Lower leg skin (tissue), 4 donors: Measurements from ENCODE around the gene ARID5A. TPM values are rescaled to one million over a fixed set of nuclear protein-coding genes. Genes with fewer than 3 reads are reported as not detected.

Source experiments
- DNase-seq, 2 donors: peaks; one replicate each; pipeline ENCODE4 v3.0.0-alpha.2; 2019; ENCODE audit warnings: low spot score in 2 of 2
- H3K4me3 ChIP-seq: fragments of 200-600 bp; sonication (generic); 2 replicates; pipeline ENCODE4 v1.5.1; 2017; ENCODE audit warnings: mild to moderate bottlenecking, low read depth; ENCODE audit not compliant: poor library complexity, severe bottlenecking
- POLR2A ChIP-seq, 2 donors: fragments of 450-650 bp; IDR thresholded peaks; one replicate each; pipeline ENCODE4 v1.6.1; 2016 to 2017; ENCODE audit warnings: antibody characterized with exemption in 2 of 2, mild to moderate bottlenecking in 1 of 2, moderate library complexity in 1 of 2
- WGBS, 2 donors: methylation state at CpG; one replicate each; pipeline ENCODE4 v1.1.5; 2018; 5-methylcytosine and 5-hydroxymethylcytosine counted together
- intact Hi-C: fragments of 100-400 bp; cut with DNase I; formaldehyde crosslinking; loops from one replicate; pipeline ENCODE4 v1.15.0; 2023; ENCODE audit warnings: low total_unique reads
- total RNA-seq, 4 donors: library from RNA; depleted of rRNA; stranded (reverse); fragments of >200 nt; gene quantifications; one replicate each; pipeline ENCODE4 v1.1.0, GENCODE V29; 2016
- TF ChIP-seq, protein P1 (sequence below), 3 donors: fragments of 450-650 bp; IDR thresholded peaks; one replicate each; pipeline ENCODE4 v1.5.1; 2016; ENCODE audit warnings: antibody characterized with exemption in 3 of 3, mild to moderate bottlenecking in 3 of 3, moderate library complexity in 2 of 3

Gene ARID5A
- total RNA-seq, 4 donors from 2014 or later, result 12.0 to 23.0 (median 19.7) TPM

DNA sequence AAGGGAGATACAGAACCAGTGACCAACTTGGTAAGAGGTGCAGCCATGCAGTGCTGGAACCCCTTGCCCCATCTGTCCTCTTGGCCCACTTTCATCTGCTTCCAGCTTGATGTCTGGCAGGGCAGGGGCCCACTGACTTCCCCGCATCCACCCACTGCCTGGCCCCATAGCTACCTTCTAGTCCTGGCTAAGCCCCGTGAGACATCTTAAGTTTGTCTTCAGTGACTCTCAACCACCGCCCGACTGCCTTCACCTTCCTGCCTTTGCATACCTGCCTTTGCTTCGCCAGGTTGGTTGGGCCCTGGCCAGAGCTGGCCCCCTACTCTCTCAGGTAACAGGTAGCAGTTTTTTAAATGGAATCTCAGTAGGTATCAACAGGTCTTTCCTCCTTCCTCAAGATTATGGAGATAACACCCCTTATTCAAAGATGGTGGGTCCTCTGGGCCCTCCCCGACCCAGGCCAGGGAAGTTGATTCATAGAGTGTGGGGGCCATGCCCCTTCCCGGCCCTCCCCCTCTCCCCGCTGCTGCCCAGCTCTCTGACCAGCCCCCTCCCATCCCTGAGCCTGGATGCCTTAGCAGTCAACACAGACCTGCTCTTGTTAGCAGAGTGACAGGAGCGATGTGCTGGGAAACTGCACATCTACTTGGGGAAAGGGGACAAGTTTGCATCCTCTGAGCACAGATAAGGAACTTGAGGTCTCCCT lies 2.8 kb downstream of the ARID5A start:
- intact Hi-C loops, result no loop called here
- no peak overlapping the region for H3K4me3 ChIP-seq

DNA sequence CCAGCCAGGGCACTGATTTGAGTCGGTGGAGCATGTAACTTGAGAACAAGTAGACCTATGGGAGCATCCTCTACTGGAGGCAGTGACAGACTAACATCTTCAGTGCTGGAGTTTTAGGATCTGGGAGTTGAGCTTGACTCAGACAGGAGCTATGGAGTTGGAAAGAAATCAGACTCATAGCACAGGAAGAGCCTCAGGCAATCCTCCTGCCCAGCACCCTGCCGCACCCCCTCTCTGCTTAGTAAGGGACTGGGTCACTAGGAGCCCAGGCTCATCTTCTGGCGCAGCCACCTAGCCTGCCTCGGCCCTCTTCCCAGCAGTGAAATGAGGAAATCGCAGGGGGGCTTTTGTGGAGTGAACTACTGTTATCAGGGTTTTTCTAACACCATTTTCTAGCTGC lies 3.6 kb downstream of the ARID5A start:
- H3K4me3 ChIP-seq, result no peak overlapping the region
- 60 to 61% methylated on average over 5 of the region's 5 CpGs for WGBS, 2 donors
- TF ChIP-seq, protein P1, sequence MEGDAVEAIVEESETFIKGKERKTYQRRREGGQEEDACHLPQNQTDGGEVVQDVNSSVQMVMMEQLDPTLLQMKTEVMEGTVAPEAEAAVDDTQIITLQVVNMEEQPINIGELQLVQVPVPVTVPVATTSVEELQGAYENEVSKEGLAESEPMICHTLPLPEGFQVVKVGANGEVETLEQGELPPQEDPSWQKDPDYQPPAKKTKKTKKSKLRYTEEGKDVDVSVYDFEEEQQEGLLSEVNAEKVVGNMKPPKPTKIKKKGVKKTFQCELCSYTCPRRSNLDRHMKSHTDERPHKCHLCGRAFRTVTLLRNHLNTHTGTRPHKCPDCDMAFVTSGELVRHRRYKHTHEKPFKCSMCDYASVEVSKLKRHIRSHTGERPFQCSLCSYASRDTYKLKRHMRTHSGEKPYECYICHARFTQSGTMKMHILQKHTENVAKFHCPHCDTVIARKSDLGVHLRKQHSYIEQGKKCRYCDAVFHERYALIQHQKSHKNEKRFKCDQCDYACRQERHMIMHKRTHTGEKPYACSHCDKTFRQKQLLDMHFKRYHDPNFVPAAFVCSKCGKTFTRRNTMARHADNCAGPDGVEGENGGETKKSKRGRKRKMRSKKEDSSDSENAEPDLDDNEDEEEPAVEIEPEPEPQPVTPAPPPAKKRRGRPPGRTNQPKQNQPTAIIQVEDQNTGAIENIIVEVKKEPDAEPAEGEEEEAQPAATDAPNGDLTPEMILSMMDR (IDR thresholded peaks at IDR 0.05), result no peak
- no peak for TF ChIP-seq POLR2A (IDR thresholded peaks at IDR 0.05)
- no peak for DNase-seq
- intact Hi-C loops, result no loop called here

More for the DNA sequence above, 2.8 kb downstream of the ARID5A start:
- TF ChIP-seq POLR2A (IDR thresholded peaks at IDR 0.05), result no peak
- TF ChIP-seq, protein P1 (IDR thresholded peaks at IDR 0.05), result no peak
- 83 to 84% methylated on average over 8 to 9 of the region's 9 CpGs for WGBS, 2 donors
- no peak for DNase-seq

DNA sequence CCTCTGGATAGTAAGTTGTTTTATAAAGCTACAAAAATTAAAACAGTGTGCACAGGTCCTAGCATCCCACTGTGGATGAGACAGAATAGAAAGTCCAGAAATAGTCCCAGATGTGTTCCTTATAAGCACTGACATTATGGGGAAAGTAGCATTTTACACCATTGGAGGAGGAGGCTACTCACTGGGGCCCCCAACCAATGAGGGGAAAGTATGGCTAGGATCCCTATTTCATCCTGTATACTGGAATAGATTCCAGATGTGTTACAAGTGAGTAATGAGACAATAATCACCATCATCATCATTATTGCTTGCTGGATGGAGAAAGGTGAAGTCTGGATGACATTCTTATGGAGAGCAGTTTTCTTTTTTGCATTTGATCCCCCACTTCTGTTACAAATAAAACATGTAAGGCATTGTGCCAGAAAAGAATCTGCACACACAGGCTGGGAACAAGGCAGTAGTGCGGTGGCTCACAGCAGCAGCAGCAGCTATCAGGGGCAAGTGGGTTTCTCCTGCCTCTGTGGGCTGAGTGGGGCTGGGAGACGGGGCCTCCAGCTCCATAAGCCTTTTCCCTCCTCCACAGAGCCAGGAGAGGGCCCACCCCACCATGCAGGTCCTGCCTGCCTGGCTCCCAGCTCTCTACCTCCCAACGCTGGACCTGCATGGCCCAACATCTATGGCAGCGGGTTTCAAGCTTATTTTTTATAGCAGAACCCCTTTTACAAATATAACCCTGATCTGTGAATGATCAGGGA lies 5.0 kb downstream of the ARID5A start:
- no peak for DNase-seq
- no peak overlapping the region for H3K4me3 ChIP-seq
- intact Hi-C loops, result no loop called here
- no peak for TF ChIP-seq POLR2A (IDR thresholded peaks at IDR 0.05)
- TF ChIP-seq, protein P1 (IDR thresholded peaks at IDR 0.05), result no peak
- 83% methylated on average over 4 of the region's 4 CpGs for whole genome bisulfite sequencing, 2 donors

DNA sequence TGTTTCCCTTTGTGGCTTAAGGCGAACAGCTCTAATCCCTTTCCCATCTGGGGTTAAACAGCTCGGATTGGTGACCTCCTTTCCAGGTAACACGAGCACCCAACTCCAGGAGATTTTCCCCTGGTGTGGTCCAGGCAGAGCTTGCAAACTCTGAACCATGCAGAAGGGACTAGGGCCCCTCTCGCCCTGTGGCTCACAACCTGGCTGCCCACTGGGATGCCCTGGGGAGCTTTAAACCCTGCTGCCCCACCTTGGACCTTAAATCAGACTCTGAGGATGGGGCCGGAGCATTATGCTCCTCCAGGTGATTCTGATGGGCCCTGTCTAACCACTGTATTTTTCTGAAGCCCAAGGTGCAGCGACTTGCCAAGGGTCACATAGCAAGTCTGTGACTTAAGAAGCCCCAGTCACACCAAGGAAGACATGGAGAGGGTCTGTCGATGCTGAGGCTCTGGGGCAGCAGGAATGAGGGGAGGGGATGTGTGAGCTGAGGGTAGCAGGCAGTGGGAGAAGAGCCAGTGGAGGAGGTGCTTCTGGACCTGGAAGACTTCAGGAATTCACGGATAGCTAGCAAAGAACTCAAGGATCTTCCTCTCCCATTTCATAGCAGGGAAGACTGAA lies 5.9 kb downstream of the ARID5A start:
- H3K4me3 ChIP-seq, result no peak overlapping the region
- intact Hi-C loops, result no loop called here
- no peak for TF ChIP-seq POLR2A (IDR thresholded peaks at IDR 0.05)
- no peak for DNase-seq
- 91 to 93% methylated on average over 8 of the region's 8 CpGs for WGBS, 2 donors

DNA sequence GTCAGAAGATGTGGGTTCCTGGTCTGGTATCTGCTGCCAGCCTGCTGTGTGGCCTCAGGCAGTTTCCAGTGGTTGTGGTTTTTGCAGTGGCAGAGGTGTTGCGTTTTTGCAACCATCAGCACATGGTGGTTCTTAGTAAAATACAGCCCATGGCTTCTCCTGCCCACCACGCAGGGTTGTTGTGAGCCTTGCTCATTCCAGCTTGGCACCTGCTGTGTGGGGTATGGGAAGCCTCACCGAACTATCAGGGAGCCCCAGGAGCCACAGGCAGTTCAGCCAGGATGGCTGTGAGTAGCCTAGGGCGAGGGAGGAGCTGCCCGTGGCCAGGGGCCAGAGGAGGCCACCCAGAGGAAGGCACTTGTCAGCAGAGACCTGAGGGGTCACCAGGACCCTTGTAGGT lies 9.8 kb downstream of the ARID5A start:
- TF ChIP-seq, protein P1 (IDR thresholded peaks at IDR 0.05), result no peak
- TF ChIP-seq POLR2A (IDR thresholded peaks at IDR 0.05), result no peak
- 67 to 81% methylated on average over 5 of the region's 5 CpGs for WGBS, 2 donors

DNA sequence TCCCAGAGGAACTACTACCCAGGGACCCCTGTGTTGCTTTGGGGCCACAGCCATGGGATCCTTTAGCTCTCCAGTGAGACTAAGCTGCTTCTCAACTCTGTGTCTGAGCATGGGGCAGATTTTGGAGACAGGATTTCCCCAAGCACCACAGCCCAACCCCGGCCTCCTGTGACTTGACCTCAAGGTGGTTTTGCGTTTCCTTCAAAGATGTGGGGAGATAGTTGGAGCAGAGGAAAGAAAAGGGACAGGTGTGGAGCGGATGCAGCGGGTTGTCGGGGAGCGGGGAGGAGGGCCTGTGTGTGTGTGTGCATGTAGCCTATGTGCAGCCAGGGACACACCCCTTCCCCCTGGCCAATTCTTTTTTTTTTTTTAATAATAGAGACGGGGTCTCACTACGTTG lies 10.2 kb downstream of the ARID5A start:
- WGBS, 2 donors, result 39 to 65% methylated on average over 8 of the region's 8 CpGs
- DNase-seq, result no peak
- intact Hi-C loops, result no loop called here
- TF ChIP-seq, protein P1 (IDR thresholded peaks at IDR 0.05), result no peak
- no peak for TF ChIP-seq POLR2A (IDR thresholded peaks at IDR 0.05)
- no peak overlapping the region for H3K4me3 ChIP-seq

More for the DNA sequence above, 9.8 kb downstream of the ARID5A start:
- DNase-seq, result no peak
- intact Hi-C loops, result no loop called here
- no peak overlapping the region for H3K4me3 ChIP-seq
